GM23248 (cell line): ENCODE data around the gene COL26A1. TPM values are rescaled to one million over a fixed set of nuclear protein-coding genes. Genes with fewer than 3 reads are reported as not detected.

Experiments used
- DNase-seq: peaks from one replicate; pipeline ENCODE4 v3.0.0-alpha.2; 2015
- H2AFZ ChIP-seq: fragments of 200-600 bp; sonication (generic); 2 replicates; pipeline ENCODE4 v1.6.1; 2016; ENCODE audit warnings: antibody characterized with exemption
- H3F3A ChIP-seq: fragments of 200-600 bp; sonication (generic); 2 replicates; pipeline ENCODE4 v1.6.1; 2016; ENCODE audit warnings: mild to moderate bottlenecking, antibody characterized with exemption, mixed run types; ENCODE audit not compliant: insufficient read depth
- H3K27ac ChIP-seq: fragments of 200-600 bp; sonication (generic); 2 replicates; pipeline ENCODE4 v1.5.1; 2016; ENCODE audit warnings: mild to moderate bottlenecking
- H3K27me3 ChIP-seq: fragments of 200-600 bp; sonication (generic); replicated peaks from 2 replicates; pipeline ENCODE4 v1.6.1; 2016; ENCODE audit warnings: mild to moderate bottlenecking; ENCODE audit not compliant: insufficient read depth
- H3K36me3 ChIP-seq: fragments of 200-600 bp; sonication (generic); 2 replicates; pipeline ENCODE4 v1.6.1; 2016; ENCODE audit warnings: low read depth, mild to moderate bottlenecking
- H3K4me1 ChIP-seq: fragments of 200-600 bp; sonication (generic); 2 replicates; pipeline ENCODE4 v1.6.1; 2016; ENCODE audit warnings: mild to moderate bottlenecking; ENCODE audit not compliant: insufficient read depth
- H3K4me2 ChIP-seq: fragments of 200-600 bp; sonication (generic); one replicate; pipeline ENCODE4 v1.6.1; 2016; ENCODE audit warnings: mild to moderate bottlenecking; ENCODE audit not compliant: unreplicated experiment
- H3K4me3 ChIP-seq: fragments of 200-600 bp; sonication (generic); 2 replicates; pipeline ENCODE4 v1.5.1; 2016; ENCODE audit warnings: mild to moderate bottlenecking
- H3K79me2 ChIP-seq: fragments of 200-600 bp; sonication (generic); 2 replicates; pipeline ENCODE4 v1.6.1; 2016; ENCODE audit warnings: mild to moderate bottlenecking; ENCODE audit not compliant: insufficient read depth
- H3K9ac ChIP-seq: fragments of 200-600 bp; sonication (generic); 2 replicates; pipeline ENCODE4 v1.6.1; 2016; ENCODE audit warnings: mild to moderate bottlenecking
- H3K9me2 ChIP-seq: fragments of 200-600 bp; sonication (generic); 2 replicates; pipeline ENCODE4 v1.6.1; 2016; ENCODE audit warnings: mixed run types, mild to moderate bottlenecking, moderate library complexity; ENCODE audit not compliant: insufficient read depth
- H3K9me3 ChIP-seq: fragments of 200-600 bp; sonication (generic); one replicate; pipeline ENCODE4 v1.6.1; 2017; ENCODE audit warnings: low read depth
- H4K20me1 ChIP-seq: fragments of 200-600 bp; sonication (generic); 2 replicates; pipeline ENCODE4 v1.6.0; 2016; ENCODE audit not compliant: insufficient read depth
- EZH2 ChIP-seq: fragments of 200-600 bp; sonication (generic); IDR thresholded peaks from 2 replicates; pipeline ENCODE4 v1.6.1; 2018; ENCODE audit warnings: antibody characterized with exemption, mild to moderate bottlenecking; ENCODE audit not compliant: insufficient read depth, poor library complexity, severe bottlenecking
- EZH2phosphoT487 ChIP-seq: fragments of 200-600 bp; sonication (generic); IDR thresholded peaks from 2 replicates; pipeline ENCODE4 v1.6.1; 2018; ENCODE audit warnings: antibody characterized with exemption, moderate library complexity, mild to moderate bottlenecking, low read depth; ENCODE audit not compliant: insufficient read depth
- WGBS, 2 experiments: methylation state at CpG; one replicate each; pipeline ENCODE4 v1.1.6; 2015 to 2017; ENCODE audit warnings: low lambda C conversion rate in 2 of 2, low coverage in 1 of 2; ENCODE audit errors: missing lambda C conversion rate in 2 of 2; 5-methylcytosine and 5-hydroxymethylcytosine counted together
- in situ Hi-C: fragments of 300-500 bp; cut with MboI; formaldehyde crosslinking; loops from 2 replicates; pipeline ENCODE4 v1.15.0; 2020
- polyA plus RNA-seq: library from polyadenylated mRNA; unstranded; fragments of >200 nt; fragmentation: Nextera tagmentation; extraction: Ambion mirVana; gene quantifications from 2 replicates; pipeline ENCODE4 v1.2.1, GENCODE V29; 2016
- total RNA-seq: library from RNA; depleted of rRNA; stranded (reverse); fragments of >200 nt; shearing (Covaris generic); gene quantifications from 2 replicates; pipeline ENCODE4 v1.2.3, GENCODE V29; 2014

COL26A1 gene
- total and polyA plus RNA-seq, 2 experiments from 2014 or later, result not detected

DNA sequence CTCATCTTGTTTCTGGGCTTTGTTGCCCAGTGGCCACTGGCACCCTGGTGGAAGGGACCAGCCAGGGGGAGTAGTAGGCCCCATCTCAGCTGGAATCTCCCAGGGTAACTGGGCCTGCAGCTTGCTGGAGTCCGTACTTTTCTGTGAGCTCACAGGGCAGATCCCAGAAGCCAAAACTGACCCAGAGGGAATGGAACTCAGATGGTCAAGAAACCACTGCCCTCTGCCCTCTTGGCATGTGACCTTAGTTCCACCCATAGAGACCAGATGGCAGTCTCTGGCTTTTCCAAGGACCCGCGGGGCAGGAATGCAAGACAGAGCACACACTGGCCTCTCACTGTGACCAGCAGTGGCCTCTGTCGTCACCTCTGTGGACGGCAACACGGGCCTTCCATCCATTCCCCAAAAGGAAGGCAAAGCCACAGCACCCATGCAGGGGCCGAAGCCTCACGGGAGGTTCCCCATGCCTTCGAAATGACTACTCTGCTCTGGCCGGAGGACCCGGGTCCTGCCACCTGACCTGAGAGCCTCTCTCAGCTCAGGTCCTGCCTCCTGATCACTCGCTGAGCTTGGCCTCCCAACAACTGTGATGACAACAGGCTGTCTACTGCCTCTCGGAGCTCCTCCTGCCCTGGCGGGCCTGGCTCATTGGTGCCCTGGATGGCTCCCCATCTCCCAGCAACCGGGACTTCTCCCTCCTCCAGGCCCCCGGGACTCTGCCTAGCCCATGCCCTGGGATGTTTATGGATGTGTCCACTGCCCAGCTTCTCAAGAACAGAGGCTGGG, 236.5 kb downstream of the COL26A1 start:
- no peak overlapping the region for H2AFZ ChIP-seq
- no peaks in the 10 kb centered on the region for H3F3A ChIP-seq
- H3K27ac ChIP-seq, result no peak overlapping the region
- no peak for DNase-seq
- no peaks in the 10 kb centered on the region for H3K79me2 ChIP-seq
- no peaks in the 10 kb centered on the region for H4K20me1 ChIP-seq
- no peaks in the 10 kb centered on the region for H3K9me3 ChIP-seq
- H3K4me1 ChIP-seq, result no peaks in the 10 kb centered on the region
- 82 to 85% methylated on average over 16 of the region's 16 CpGs for WGBS, 2 experiments
- in situ Hi-C loops, result loop anchor here (25.0 kb wide), 1 partner anchor 638 kb away; no protein-coding TSS in a partner anchor
- H3K4me2 ChIP-seq, result no peak overlapping the region
- H3K27me3 ChIP-seq, result 0 out of 2 replicates have a peak, but pooled peaks cover 4% of the 10 kb centered on the region
- no peak for TF ChIP-seq EZH2phosphoT487
- no peak for TF ChIP-seq EZH2
- H3K4me3 ChIP-seq, result no peak overlapping the region
- no peak overlapping the region for H3K9ac ChIP-seq
- no peaks in the 10 kb centered on the region for H3K36me3 ChIP-seq
- no peaks in the 10 kb centered on the region for H3K9me2 ChIP-seq

DNA sequence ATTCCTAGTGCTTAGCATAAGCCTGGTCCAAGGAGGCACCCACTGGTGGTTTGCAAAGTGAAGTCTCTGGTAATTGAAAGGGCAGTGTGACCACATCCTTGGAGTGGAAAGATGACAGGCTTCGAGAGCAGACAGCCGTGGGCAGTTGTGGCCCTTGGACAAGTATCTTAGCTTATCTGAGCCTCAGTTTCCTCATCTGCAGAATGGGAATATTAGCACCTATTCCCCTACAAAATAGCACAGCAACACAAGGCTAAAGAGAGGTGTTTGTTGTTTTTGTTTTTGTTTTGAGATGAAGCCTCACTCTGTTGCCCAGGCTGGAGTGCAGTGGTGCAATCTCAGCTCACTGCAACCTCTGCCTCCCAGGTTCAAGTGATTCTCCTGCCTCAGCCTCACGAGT, 237.1 kb downstream of the COL26A1 start:
- Histone ChIP-seq H3K4me2 (no peak overlapping the region), H3K4me1 (no peaks in the 10 kb centered on the region), H3K36me3 (no peaks in the 10 kb centered on the region), H3K27ac (no peak overlapping the region), H3K9me2 (no peaks in the 10 kb centered on the region), H3K9ac (no peak overlapping the region), H2AFZ (no peak overlapping the region), H3F3A (no peaks in the 10 kb centered on the region), H3K79me2 (no peaks in the 10 kb centered on the region), H3K4me3 (no peak overlapping the region), H4K20me1 (no peaks in the 10 kb centered on the region), H3K27me3 (0 out of 2 replicates have a peak, but pooled peaks cover 4% of the 10 kb centered on the region), H3K9me3 (no peaks in the 10 kb centered on the region)
- TF ChIP-seq EZH2, result no peak
- TF ChIP-seq EZH2phosphoT487, result no peak
- no peak for DNase-seq
- 47 to 67% methylated on average over 3 of the region's 3 CpGs for WGBS, 2 experiments
- in situ Hi-C loops, result loop anchor here (25.0 kb wide), 1 partner anchor 638 kb away; no protein-coding TSS in a partner anchor

DNA sequence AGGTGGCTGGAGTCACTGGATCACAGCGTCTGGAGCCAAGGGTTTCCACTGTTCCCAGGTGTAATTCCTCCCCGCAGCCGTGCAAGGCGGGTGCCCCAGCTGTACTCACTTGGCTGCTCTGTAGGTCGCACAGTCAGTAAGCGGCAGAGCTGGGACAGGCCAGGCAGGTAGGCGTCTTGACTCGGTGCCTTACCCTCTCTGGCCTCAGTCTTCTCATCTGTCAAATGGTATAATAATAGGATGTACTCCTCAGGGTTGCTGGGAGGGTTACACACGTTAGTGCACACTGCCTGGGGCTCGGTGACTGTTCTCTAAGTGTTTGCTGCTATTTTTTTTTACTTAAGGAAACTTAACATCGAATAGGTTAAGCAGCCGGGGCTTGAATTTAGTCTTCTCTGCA, 239.4 kb downstream of the COL26A1 start:
- TF ChIP-seq EZH2phosphoT487 (no peak), EZH2 (no peak)
- 49 to 54% methylated on average over 12 of the region's 12 CpGs for WGBS, 2 experiments

DNA sequence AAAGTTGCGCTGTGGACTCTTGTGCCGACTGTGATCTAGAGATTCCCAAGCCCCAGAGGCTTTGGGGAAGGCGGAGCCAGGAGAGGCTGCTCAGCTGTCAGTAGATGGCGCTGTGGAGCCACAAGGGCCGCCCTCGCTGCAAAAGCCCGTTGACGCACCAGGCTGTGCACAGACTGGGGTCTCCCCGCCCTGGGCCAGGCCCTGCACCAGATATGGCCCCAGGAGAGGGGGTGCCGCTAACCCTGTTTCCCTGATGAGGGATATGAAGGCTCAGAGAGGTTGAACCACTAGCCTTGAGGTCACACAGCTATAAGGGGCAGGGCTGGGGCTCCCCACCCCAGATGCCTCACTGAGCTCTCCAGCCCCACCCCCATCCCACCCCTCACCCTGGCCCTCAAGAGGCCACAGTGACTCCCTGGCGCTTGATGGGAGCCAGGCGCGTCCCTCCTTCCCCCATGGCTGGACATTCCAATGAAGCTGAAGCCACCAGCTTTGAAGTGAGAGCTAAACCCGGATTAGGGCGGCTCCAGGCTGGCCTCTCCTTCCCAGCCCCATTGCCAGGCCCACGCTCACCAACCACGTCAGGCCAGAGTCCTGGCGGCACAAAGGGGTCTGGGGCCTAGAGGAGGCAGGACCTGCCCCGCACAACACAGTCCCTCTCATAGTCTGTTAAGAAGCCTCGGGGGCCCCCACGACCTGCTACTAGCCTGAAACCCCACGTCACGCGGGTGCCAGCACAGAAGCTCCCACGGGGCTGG, 240.0 kb downstream of the COL26A1 start:
- H2AFZ ChIP-seq, result no peak overlapping the region
- H3K27ac ChIP-seq, result no peak overlapping the region
- no peak for TF ChIP-seq EZH2
- no peak for TF ChIP-seq EZH2phosphoT487
- H3K9me2 ChIP-seq, result no peaks in the 10 kb centered on the region
- no peaks in the 10 kb centered on the region for H3K79me2 ChIP-seq
- no peaks in the 10 kb centered on the region for H3K9me3 ChIP-seq
- in situ Hi-C loops, result no loop called here
- no peak overlapping the region for H3K9ac ChIP-seq
- DNase-seq, result peak; percentile 81
- no peaks in the 10 kb centered on the region for H3F3A ChIP-seq
- no peaks in the 10 kb centered on the region for H3K36me3 ChIP-seq
- H3K27me3 ChIP-seq, result no peaks in the 10 kb centered on the region
- no peak overlapping the region for H3K4me3 ChIP-seq
- H3K4me2 ChIP-seq, result no peak overlapping the region
- H3K4me1 ChIP-seq, result no peaks in the 10 kb centered on the region
- 31 to 32% methylated on average over 22 to 25 of the region's 25 CpGs for WGBS, 2 experiments
- H4K20me1 ChIP-seq, result no peaks in the 10 kb centered on the region

More for the DNA sequence above, 239.4 kb downstream of the COL26A1 start:
- no peaks in the 10 kb centered on the region for H4K20me1 ChIP-seq
- no peaks in the 10 kb centered on the region for H3K9me3 ChIP-seq
- no peak overlapping the region for H3K27ac ChIP-seq
- no peaks in the 10 kb centered on the region for H3F3A ChIP-seq
- no peak overlapping the region for H3K9ac ChIP-seq
- H3K79me2 ChIP-seq, result no peaks in the 10 kb centered on the region
- no peak overlapping the region for H2AFZ ChIP-seq
- H3K36me3 ChIP-seq, result no peaks in the 10 kb centered on the region
- H3K27me3 ChIP-seq, result no peaks in the 10 kb centered on the region
- no peaks in the 10 kb centered on the region for H3K4me1 ChIP-seq
- H3K4me3 ChIP-seq, result no peak overlapping the region
- DNase-seq, result no peak
- no peaks in the 10 kb centered on the region for H3K9me2 ChIP-seq
- in situ Hi-C loops, result no loop called here
- H3K4me2 ChIP-seq, result no peak overlapping the region
